ENCODE results near the gene IFRD2.

DNA sequence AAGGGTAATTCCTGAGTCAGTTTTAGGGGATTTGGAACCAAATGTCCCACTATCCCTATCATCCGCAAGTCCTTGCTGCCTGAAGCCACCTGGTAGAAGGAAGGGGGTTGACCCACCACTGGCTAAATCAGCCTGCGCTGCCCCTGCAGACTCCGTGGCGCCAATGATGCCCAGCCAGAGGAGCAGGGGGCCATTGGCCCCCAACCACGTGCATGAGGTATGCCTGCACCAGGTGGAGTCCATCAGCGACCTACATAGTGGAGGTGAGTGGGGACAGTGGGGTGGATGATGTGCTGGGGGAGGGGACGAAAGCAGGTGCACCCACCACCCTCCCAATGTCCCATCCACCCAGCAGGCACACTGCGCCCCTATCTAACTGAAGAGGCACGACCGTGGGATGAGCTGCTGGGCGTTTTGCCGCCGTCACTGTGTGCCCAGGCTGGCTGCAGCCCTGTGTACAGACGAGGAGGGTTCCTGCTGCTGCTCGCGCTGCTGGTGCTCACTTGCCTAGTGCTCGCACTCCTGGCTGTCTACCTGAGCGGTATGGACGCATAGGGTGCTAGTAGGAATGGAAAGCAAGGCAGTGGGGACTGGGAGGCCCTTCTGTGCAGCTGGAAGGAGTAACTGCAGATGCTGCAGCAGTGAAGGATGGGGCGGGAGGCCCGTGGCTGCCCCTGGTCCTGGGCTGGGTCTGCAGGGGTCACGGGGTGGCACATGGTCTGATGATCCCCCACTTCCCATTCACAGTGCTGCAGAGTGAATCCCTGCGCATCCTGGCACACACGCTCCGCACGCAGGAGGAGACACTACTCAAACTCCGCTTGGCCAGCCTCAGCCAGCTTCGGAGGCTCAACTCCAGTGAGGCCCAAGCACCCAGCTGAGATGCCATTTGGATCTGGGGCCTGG lies 5.7 kb downstream of the IFRD2 start:
- TF ChIP-seq, protein P1, sequence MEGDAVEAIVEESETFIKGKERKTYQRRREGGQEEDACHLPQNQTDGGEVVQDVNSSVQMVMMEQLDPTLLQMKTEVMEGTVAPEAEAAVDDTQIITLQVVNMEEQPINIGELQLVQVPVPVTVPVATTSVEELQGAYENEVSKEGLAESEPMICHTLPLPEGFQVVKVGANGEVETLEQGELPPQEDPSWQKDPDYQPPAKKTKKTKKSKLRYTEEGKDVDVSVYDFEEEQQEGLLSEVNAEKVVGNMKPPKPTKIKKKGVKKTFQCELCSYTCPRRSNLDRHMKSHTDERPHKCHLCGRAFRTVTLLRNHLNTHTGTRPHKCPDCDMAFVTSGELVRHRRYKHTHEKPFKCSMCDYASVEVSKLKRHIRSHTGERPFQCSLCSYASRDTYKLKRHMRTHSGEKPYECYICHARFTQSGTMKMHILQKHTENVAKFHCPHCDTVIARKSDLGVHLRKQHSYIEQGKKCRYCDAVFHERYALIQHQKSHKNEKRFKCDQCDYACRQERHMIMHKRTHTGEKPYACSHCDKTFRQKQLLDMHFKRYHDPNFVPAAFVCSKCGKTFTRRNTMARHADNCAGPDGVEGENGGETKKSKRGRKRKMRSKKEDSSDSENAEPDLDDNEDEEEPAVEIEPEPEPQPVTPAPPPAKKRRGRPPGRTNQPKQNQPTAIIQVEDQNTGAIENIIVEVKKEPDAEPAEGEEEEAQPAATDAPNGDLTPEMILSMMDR (IDR thresholded peaks at IDR 0.05) = no peak
- no peak for TF ChIP-seq ZFX (IDR thresholded peaks at IDR 0.05; ENCODE audit: borderline replicate concordance)

Data from 22Rv1 (cell line).